HepG2 (cell line): Measurements from ENCODE around the gene CNN3. TPM values are rescaled to one million over a fixed set of nuclear protein-coding genes. Genes with fewer than 3 reads are reported as not detected.

Source experiments
- DPF2 ChIP-seq: sonication (generic); formaldehyde crosslinking; IDR thresholded peaks from 2 replicates; pipeline ENCODE4 v1.4.0; 2020; ENCODE audit warnings: mild to moderate bottlenecking, low read depth, missing genetic modification reagents, borderline replicate concordance
- FOXK1 ChIP-seq: sonication (generic); formaldehyde crosslinking; IDR thresholded peaks from 2 replicates; pipeline ENCODE4 v1.4.0; 2020; ENCODE audit warnings: low read depth, missing genetic modification reagents, borderline replicate concordance
- GATA4 ChIP-seq: sonication (generic); IDR thresholded peaks from 2 replicates; pipeline ENCODE4 v1.6.1; 2016; ENCODE audit warnings: antibody characterized with exemption, low read depth, borderline replicate concordance
- GATAD2A ChIP-seq: IDR thresholded peaks from 2 replicates; pipeline ENCODE4 v1.6.1; 2016
- HMG20A ChIP-seq: IDR thresholded peaks from 2 replicates; pipeline ENCODE4 v1.6.1; 2016; ENCODE audit warnings: borderline replicate concordance
- HNF4A ChIP-seq: sonication (generic); formaldehyde crosslinking; IDR thresholded peaks from 2 replicates; pipeline ENCODE4 v1.4.0; 2020; ENCODE audit warnings: missing genetic modification reagents
- KDM2A ChIP-seq: sonication (generic); formaldehyde crosslinking; IDR thresholded peaks from 2 replicates; pipeline ENCODE4 v1.4.0; 2020; ENCODE audit warnings: low read depth, missing genetic modification reagents, borderline replicate concordance
- KLF12 ChIP-seq: sonication (generic); formaldehyde crosslinking; IDR thresholded peaks from 2 replicates; pipeline ENCODE4 v1.4.0; 2020; ENCODE audit warnings: missing genetic modification reagents, borderline replicate concordance
- KLF16 ChIP-seq, 2 experiments: sonication (generic) in 1 of 2; formaldehyde crosslinking in 1 of 2; IDR thresholded peaks; 2 replicates each; pipeline versions ENCODE4 v1.6.1 to v1.8.0; 2016 to 2023; ENCODE audit warnings: missing genetic modification reagents in 2 of 2, missing compliant biosample characterization in 1 of 2
- KMT2A ChIP-seq: sonication (generic); formaldehyde crosslinking; IDR thresholded peaks from 2 replicates; pipeline ENCODE4 v1.4.0; 2020; ENCODE audit warnings: missing genetic modification reagents
- MEIS1 ChIP-seq: sonication (generic); formaldehyde crosslinking; IDR thresholded peaks from 2 replicates; pipeline ENCODE4 v1.9.0; 2021; ENCODE audit warnings: mild to moderate bottlenecking, missing genetic modification reagents, moderate library complexity, borderline replicate concordance
- NFATC3 ChIP-seq: sonication (generic); formaldehyde crosslinking; IDR thresholded peaks from 2 replicates; pipeline ENCODE4 v1.5.1; 2020; ENCODE audit warnings: mild to moderate bottlenecking, missing genetic modification reagents
- NFYC ChIP-seq: IDR thresholded peaks from 2 replicates; pipeline ENCODE4 v1.6.1; 2016; ENCODE audit warnings: missing genetic modification reagents, missing compliant biosample characterization
- PAWR ChIP-seq: sonication (generic); formaldehyde crosslinking; IDR thresholded peaks from 2 replicates; pipeline ENCODE4 v1.4.0; 2020; ENCODE audit warnings: missing genetic modification reagents, mild to moderate bottlenecking, borderline replicate concordance
- PHF5A ChIP-seq: IDR thresholded peaks from one replicate; pipeline ENCODE4 v1.6.1; 2018; ENCODE audit warnings: low read depth, missing genetic modification reagents; ENCODE audit not compliant: unreplicated experiment
- POLR2A ChIP-seq, 2 experiments: IDR thresholded peaks; 2 replicates each; pipeline ENCODE4 v1.6.1; 2011; ENCODE audit warnings: low read depth in 2 of 2, low read length in 2 of 2, mild to moderate bottlenecking in 1 of 2, moderate library complexity in 1 of 2; ENCODE audit not compliant: insufficient read depth in 1 of 2
- POLR2AphosphoS5 ChIP-seq: IDR thresholded peaks from 2 replicates; pipeline ENCODE4 v1.6.1; 2012; ENCODE audit warnings: low read depth, low read length
- RARA ChIP-seq: IDR thresholded peaks from 2 replicates; pipeline ENCODE4 v1.6.1; 2016; ENCODE audit warnings: missing genetic modification reagents, missing compliant biosample characterization
- SKI ChIP-seq: fragments of 450-650 bp; IDR thresholded peaks from one replicate; pipeline ENCODE4 v1.6.1; 2018; ENCODE audit warnings: mild to moderate bottlenecking; ENCODE audit not compliant: partially characterized antibody
- SMAD3 ChIP-seq: sonication (generic); formaldehyde crosslinking; IDR thresholded peaks from 2 replicates; pipeline ENCODE4 v1.4.0; 2020; ENCODE audit warnings: missing genetic modification reagents
- SOX6 ChIP-seq, 2 experiments: fragments of 450-650 bp in 1 of 2; sonication (generic) in 1 of 2; formaldehyde crosslinking in 1 of 2; IDR thresholded peaks; 2 replicates each; pipeline versions ENCODE4 v1.4.0 to v1.6.1; 2017 to 2020; ENCODE audit warnings: antibody characterized with exemption in 1 of 2, mild to moderate bottlenecking in 1 of 2, missing genetic modification reagents in 1 of 2
- SP2 ChIP-seq: sonication (generic); formaldehyde crosslinking; IDR thresholded peaks from 2 replicates; pipeline ENCODE4 v1.5.1; 2020; ENCODE audit warnings: mild to moderate bottlenecking, missing genetic modification reagents
- TARDBP ChIP-seq: sonication (generic); formaldehyde crosslinking; IDR thresholded peaks from 2 replicates; pipeline ENCODE4 v1.8.0; 2022; ENCODE audit warnings: mild to moderate bottlenecking, missing genetic modification reagents
- ZKSCAN8 ChIP-seq: IDR thresholded peaks from 2 replicates; pipeline ENCODE4 v1.6.1; 2016; ENCODE audit warnings: borderline replicate concordance, missing genetic modification reagents, missing compliant biosample characterization
- ZNF343 ChIP-seq: sonication (generic); formaldehyde crosslinking; IDR thresholded peaks from 2 replicates; pipeline ENCODE4 v1.4.0; 2020; ENCODE audit warnings: mild to moderate bottlenecking, missing genetic modification reagents
- ZNF746 ChIP-seq: sonication (generic); formaldehyde crosslinking; IDR thresholded peaks from 2 replicates; pipeline ENCODE4 v1.8.0; 2022; ENCODE audit warnings: mild to moderate bottlenecking, missing genetic modification reagents
- ZNF747 ChIP-seq: sonication (generic); formaldehyde crosslinking; IDR thresholded peaks from 2 replicates; pipeline ENCODE4 v1.8.1; 2023; ENCODE audit warnings: missing genetic modification reagents, mild to moderate bottlenecking, borderline replicate concordance
- polyA plus RNA-seq, 8 experiments: library from polyadenylated mRNA; depleted of rRNA in 3 of 8; stranded (reverse) in 7 of 8; unstranded in 1 of 8; fragments of >200 nt; fragmentation: Illumina TruSeq in 4 of 8; extraction: Trizol in 4 of 8; gene quantifications; 2 replicates each; pipeline versions ENCODE4 v1.2.1 to v1.2.3, GENCODE V29; 2011 to 2016; ENCODE audit warnings: low read depth in 4 of 8, missing spikeins in 1 of 8, mixed read lengths in 1 of 8; ENCODE audit not compliant: insufficient read depth in 1 of 8
- total RNA-seq, 5 experiments: library from RNA; depleted of rRNA; stranded (reverse); fragments of >200 nt; fragmentation: Illumina TruSeq; extraction: Trizol; gene quantifications; 2 replicates each; pipeline ENCODE4 v1.2.3, GENCODE V29; 2016; ENCODE audit warnings: low read depth in 1 of 5
- TF ChIP-seq, protein P1 (sequence below), 2 experiments: sonication (generic) in 1 of 2; formaldehyde crosslinking in 1 of 2; IDR thresholded peaks; 2 replicates each; pipeline versions ENCODE4 v1.5.1 to v1.6.1; 2011 to 2020; ENCODE audit warnings: borderline replicate concordance in 1 of 2, low read depth in 1 of 2, low read length in 1 of 2, mild to moderate bottlenecking in 1 of 2, missing genetic modification reagents in 1 of 2, moderate library complexity in 1 of 2

The CNN3 gene
- total and polyA plus RNA-seq, 2 of the 13 experiments (the other 11 are each of a cell fraction or from before 2014, with no cell fraction given), result 113 to 223 TPM

DNA sequence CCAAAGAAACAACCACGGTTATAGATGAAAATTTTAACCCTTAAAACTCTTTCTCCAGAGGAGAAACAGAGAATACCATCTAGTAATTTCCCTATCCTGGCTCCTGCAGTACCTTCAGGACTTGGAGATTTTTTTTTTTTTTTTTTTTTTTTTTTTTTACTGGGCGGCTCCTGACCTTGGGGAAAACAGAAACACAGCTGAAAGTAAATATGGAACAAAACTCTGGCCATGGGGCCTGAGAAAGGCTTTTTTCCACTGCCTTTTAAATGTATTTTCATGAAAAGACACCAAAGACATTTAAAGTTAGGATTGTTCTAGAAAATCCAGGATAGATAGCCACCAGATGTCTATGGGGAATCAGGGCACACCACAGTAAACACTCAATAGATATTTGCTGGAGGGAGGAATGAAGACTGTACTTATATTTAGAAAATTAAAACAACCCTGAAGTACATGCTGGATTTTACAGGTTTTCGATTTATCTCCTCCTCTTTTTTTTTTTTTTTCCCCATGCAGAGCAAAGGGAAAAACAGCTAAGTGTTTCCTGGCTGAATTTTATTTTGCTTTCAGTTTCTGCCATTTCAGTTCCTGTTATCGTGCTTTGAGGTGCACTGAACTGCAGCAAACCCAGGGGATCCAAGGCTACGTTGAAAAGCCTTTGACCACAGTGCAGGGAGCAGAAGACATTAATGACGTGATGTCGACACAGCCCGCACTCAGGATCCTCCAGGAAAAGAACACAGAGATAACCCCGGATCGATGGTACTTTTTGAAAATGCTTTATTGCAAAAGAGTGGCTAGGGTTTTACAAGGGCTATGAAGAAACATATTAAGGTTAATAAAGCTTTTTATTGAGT, 35.7 kb upstream of the CNN3 start (continued):
- TF ChIP-seq ZNF343 (CRISPR knock-in tag) (0 out of 2 replicates have a peak, but pooled peaks have one; percentile 48), NFATC3 (CRISPR knock-in tag) (no peak), ZNF746 (CRISPR knock-in tag) (peak; percentile 43; the same call in 1 of the 2 replicates), KDM2A (CRISPR knock-in tag) (peak; percentile 45; the same call in 1 of the 2 replicates), SOX6 (IDR thresholded peaks at IDR 0.05) (no peak), SOX6 (CRISPR knock-in tag; IDR thresholded peaks at IDR 0.05) (peak; percentile 80), DPF2 (CRISPR knock-in tag) (peak; percentile 82), FOXK1 (CRISPR knock-in tag) (no peak; the same call in 1 of the 2 replicates), PHF5A (CRISPR knock-in tag) (peak; percentile 83), POLR2A (IDR thresholded peaks at IDR 0.05; ENCODE audit: insufficient read depth in 1 of 2, low read depth in 2 of 2, low read length in 2 of 2) (peak in 1 of 2 experiments; percentile 47; a peak in 1 of 4 replicates), TARDBP (CRISPR knock-in tag) (peak; percentile 70; the same call in 1 of the 2 replicates), SKI (peak; percentile 49), KLF12 (0 out of 2 replicates have a peak, but pooled peaks have one; percentile 3), GATAD2A (CRISPR knock-in tag) (peak; percentile 93), MEIS1 (CRISPR knock-in tag) (no peak), HMG20A (CRISPR knock-in tag) (peak; percentile 83), POLR2AphosphoS5 (peak; percentile 53; the same call in 1 of the 2 replicates), PAWR (CRISPR knock-in tag) (no peak), KMT2A (CRISPR knock-in tag) (peak; percentile 67), NFYC (peak; percentile 22; the same call in 1 of the 2 replicates), KLF16 (CRISPR knock-in tag; IDR thresholded peaks at IDR 0.05) (peak in 1 of 2 experiments; percentile 73; a peak in 1 of 4 replicates), ZNF747 (CRISPR knock-in tag) (0 out of 2 replicates have a peak, but pooled peaks have one; percentile 65), SP2 (CRISPR knock-in tag) (no peak), ZKSCAN8 (CRISPR knock-in tag) (peak; percentile 60; the same call in 1 of the 2 replicates), GATA4 (peak; percentile 80; the same call in 1 of the 2 replicates), SMAD3 (CRISPR knock-in tag) (no peak; the same call in 1 of the 2 replicates), RARA (CRISPR knock-in tag) (peak; percentile 82), HNF4A (CRISPR knock-in tag) (peak; percentile 95)
- TF ChIP-seq, protein P1, sequence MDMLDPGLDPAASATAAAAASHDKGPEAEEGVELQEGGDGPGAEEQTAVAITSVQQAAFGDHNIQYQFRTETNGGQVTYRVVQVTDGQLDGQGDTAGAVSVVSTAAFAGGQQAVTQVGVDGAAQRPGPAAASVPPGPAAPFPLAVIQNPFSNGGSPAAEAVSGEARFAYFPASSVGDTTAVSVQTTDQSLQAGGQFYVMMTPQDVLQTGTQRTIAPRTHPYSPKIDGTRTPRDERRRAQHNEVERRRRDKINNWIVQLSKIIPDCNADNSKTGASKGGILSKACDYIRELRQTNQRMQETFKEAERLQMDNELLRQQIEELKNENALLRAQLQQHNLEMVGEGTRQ (IDR thresholded peaks at IDR 0.05; ENCODE audit: low read depth, low read length), result no peak
- TF ChIP-seq, protein P1 (CRISPR knock-in tag; IDR thresholded peaks at IDR 0.05; ENCODE audit: borderline replicate concordance), result no peak
